Retinal pigment epithelial cell (primary cell): ENCODE results near the gene CHID1.

ENCODE experiments used
- DNase-seq: peaks from one replicate; pipeline ENCODE4 v3.0.0-alpha.2; 2010; ENCODE audit warnings: low read depth
- H3K4me3 ChIP-seq: 2 replicates; pipeline ENCODE4 v1.5.1; 2011; ENCODE audit warnings: mild to moderate bottlenecking, low read length, control low read depth, moderate library complexity
- CTCF ChIP-seq: conservative IDR thresholded peaks from 2 replicates; pipeline ENCODE4 v1.5.1; 2011; ENCODE audit warnings: low read depth, low read length, control low read depth, inconsistent platforms

The CHID1 gene

GRCh38 chr11:899724-900123 lies 10.9 kb downstream of the CHID1 start:
- no peak for DNase-seq
- no peak for TF ChIP-seq CTCF
- no peak overlapping the region for H3K4me3 ChIP-seq

GRCh38 chr11:898540-899190 lies 11.9 kb downstream of the CHID1 start:
- DNase-seq, result no peak
- no peak overlapping the region for H3K4me3 ChIP-seq
- peak; percentile 54 for TF ChIP-seq CTCF

- TF ChIP-seq CTCF, result peak; percentile 66
- no peak for DNase-seq
- H3K4me3 ChIP-seq, result no peak overlapping the region
Observed at GRCh38 chr11:898143-898511, 12.5 kb downstream of the CHID1 start.

GRCh38 chr11:897253-898142 lies 13.1 kb downstream of the CHID1 start:
- H3K4me3 ChIP-seq, result no peak overlapping the region
- no peak for DNase-seq
- no peak for TF ChIP-seq CTCF

GRCh38 chr11:895331-896110 lies 15.1 kb downstream of the CHID1 start:
- no peak overlapping the region for H3K4me3 ChIP-seq
- no peak for DNase-seq
- TF ChIP-seq CTCF, result no peak

GRCh38 chr11:894575-895201 lies 15.9 kb downstream of the CHID1 start:
- DNase-seq, result no peak
- peak; percentile 27 for TF ChIP-seq CTCF
- H3K4me3 ChIP-seq, result no peak overlapping the region
